Activated naive CD4-positive, alpha-beta T cell treated with anti-CD3 and anti-CD28 coated beads, Interleukin-2, amount 50 U/mL, for 24 hours (primary cell): ENCODE data around the gene CUBN.

Experiments used
- H3K27ac Mint-ChIP-seq: one replicate; pipeline ENCODE4 v1.8.0; 2021; ENCODE audit warnings: mild to moderate bottlenecking, mixed read lengths
- H3K27me3 Mint-ChIP-seq: one replicate; pipeline ENCODE4 v1.8.0; 2021; ENCODE audit warnings: mixed read lengths
- H3K36me3 Mint-ChIP-seq: one replicate; pipeline ENCODE4 v1.8.0; 2021; ENCODE audit warnings: mixed read lengths
- H3K4me1 Mint-ChIP-seq: one replicate; pipeline ENCODE4 v1.8.0; 2021; ENCODE audit warnings: mixed read lengths
- H3K4me3 Mint-ChIP-seq: one replicate; pipeline ENCODE4 v1.8.0; 2021; ENCODE audit warnings: mild to moderate bottlenecking, mixed read lengths
- H3K9me3 Mint-ChIP-seq: one replicate; pipeline ENCODE4 v1.8.0; 2021; ENCODE audit warnings: mixed read lengths

The CUBN gene

GRCh38 chr10:16817125-16818019 lies 312.2 kb downstream of the CUBN start, which contains the start of gene RSU1:
Gene RSU1, minus strand, starts transcription at chr10:16817424. Its CDS starts 343 bp downstream, at chr10:16817081.
- peak within 1 kb of the TSS; percentile 93 for H3K27ac Mint-ChIP-seq
- peaks cover 36% of the 10 kb centered on the region for H3K4me1 Mint-ChIP-seq
- H3K27me3 Mint-ChIP-seq, result no peaks in the 10 kb centered on the region

GRCh38 chr10:16816830-16817124 lies 312.8 kb downstream of the CUBN start:
- H3K9me3 Mint-ChIP-seq, result peaks cover 4% of the 10 kb centered on the region
- peaks cover 39% of the 10 kb centered on the region for H3K4me1 Mint-ChIP-seq

More at GRCh38 chr10:16817125-16818019, 312.2 kb downstream of the CUBN start, which contains the start of gene RSU1:
- H3K36me3 Mint-ChIP-seq, result peaks cover 15% of the 10 kb centered on the region
- peaks cover 10% of the 10 kb centered on the region for H3K9me3 Mint-ChIP-seq
- H3K4me3 Mint-ChIP-seq, result peak within 1 kb of the TSS; percentile 93

GRCh38 chr10:16816171-16816570 lies 313.4 kb downstream of the CUBN start:
- no peaks in the 10 kb centered on the region for H3K9me3 Mint-ChIP-seq
- H3K27me3 Mint-ChIP-seq, result no peaks in the 10 kb centered on the region
- peak overlapping the region; percentile 60 for H3K27ac Mint-ChIP-seq
- peaks cover 13% of the 10 kb centered on the region for H3K36me3 Mint-ChIP-seq
- H3K4me1 Mint-ChIP-seq, result peaks cover 42% of the 10 kb centered on the region
- H3K4me3 Mint-ChIP-seq, result peak overlapping the region; percentile 93

More at GRCh38 chr10:16816830-16817124, 312.8 kb downstream of the CUBN start:
- H3K27ac Mint-ChIP-seq, result no peak overlapping the region
- peaks cover 11% of the 10 kb centered on the region for H3K36me3 Mint-ChIP-seq
- H3K4me3 Mint-ChIP-seq, result peak overlapping the region; percentile 93
- no peaks in the 10 kb centered on the region for H3K27me3 Mint-ChIP-seq

- no peak overlapping the region for H3K4me3 Mint-ChIP-seq
- H3K9me3 Mint-ChIP-seq, result no peaks in the 10 kb centered on the region
- H3K4me1 Mint-ChIP-seq, result peaks cover 49% of the 10 kb centered on the region
- no peak overlapping the region for H3K27ac Mint-ChIP-seq
- H3K36me3 Mint-ChIP-seq, result peaks cover 13% of the 10 kb centered on the region
- no peaks in the 10 kb centered on the region for H3K27me3 Mint-ChIP-seq
These were observed 315.6 kb downstream of the CUBN start for GRCh38 chr10:16814012-16814411.

GRCh38 chr10:16812676-16813075 lies 316.9 kb downstream of the CUBN start:
- peaks cover 13% of the 10 kb centered on the region for H3K36me3 Mint-ChIP-seq
- H3K27ac Mint-ChIP-seq, result no peak overlapping the region
- no peaks in the 10 kb centered on the region for H3K9me3 Mint-ChIP-seq
- peaks cover 42% of the 10 kb centered on the region for H3K4me1 Mint-ChIP-seq
- no peak overlapping the region for H3K4me3 Mint-ChIP-seq
- H3K27me3 Mint-ChIP-seq, result no peaks in the 10 kb centered on the region

- Mint-ChIP-seq H3K4me3 (no peak overlapping the region), H3K27ac (no peak overlapping the region), H3K36me3 (peaks cover 18% of the 10 kb centered on the region), H3K27me3 (no peaks in the 10 kb centered on the region), H3K4me1 (peaks cover 42% of the 10 kb centered on the region), H3K9me3 (no peaks in the 10 kb centered on the region)
These were observed 317.8 kb downstream of the CUBN start for GRCh38 chr10:16811765-16812164.

GRCh38 chr10:16811292-16811691 lies 318.3 kb downstream of the CUBN start:
- Mint-ChIP-seq H3K4me3 (no peak overlapping the region), H3K36me3 (peaks cover 18% of the 10 kb centered on the region), H3K4me1 (peaks cover 41% of the 10 kb centered on the region), H3K9me3 (no peaks in the 10 kb centered on the region), H3K27ac (no peak overlapping the region), H3K27me3 (no peaks in the 10 kb centered on the region)

GRCh38 chr10:16809074-16809718 lies 320.4 kb downstream of the CUBN start:
- peaks cover 6% of the 10 kb centered on the region for H3K9me3 Mint-ChIP-seq
- no peaks in the 10 kb centered on the region for H3K27me3 Mint-ChIP-seq
- H3K4me1 Mint-ChIP-seq, result peaks cover 25% of the 10 kb centered on the region
- no peak overlapping the region for H3K27ac Mint-ChIP-seq
- no peak overlapping the region for H3K4me3 Mint-ChIP-seq
- H3K36me3 Mint-ChIP-seq, result peaks cover 20% of the 10 kb centered on the region

GRCh38 chr10:16804123-16804522 lies 325.5 kb downstream of the CUBN start:
- no peak overlapping the region for H3K27ac Mint-ChIP-seq
- peaks cover 20% of the 10 kb centered on the region for H3K36me3 Mint-ChIP-seq
- H3K4me3 Mint-ChIP-seq, result no peak overlapping the region
- no peaks in the 10 kb centered on the region for H3K27me3 Mint-ChIP-seq
- peaks cover 48% of the 10 kb centered on the region for H3K4me1 Mint-ChIP-seq
- peaks cover 6% of the 10 kb centered on the region for H3K9me3 Mint-ChIP-seq

- H3K27me3 Mint-ChIP-seq, result no peaks in the 10 kb centered on the region
- H3K9me3 Mint-ChIP-seq, result peaks cover 6% of the 10 kb centered on the region
- H3K4me1 Mint-ChIP-seq, result peaks cover 54% of the 10 kb centered on the region
- H3K27ac Mint-ChIP-seq, result no peak overlapping the region
- peaks cover 25% of the 10 kb centered on the region for H3K36me3 Mint-ChIP-seq
- no peak overlapping the region for H3K4me3 Mint-ChIP-seq
These were observed 326.1 kb downstream of the CUBN start for GRCh38 chr10:16803464-16803863.

GRCh38 chr10:16799621-16800020 lies 330.0 kb downstream of the CUBN start:
- Mint-ChIP-seq H3K9me3 (peaks cover 3% of the 10 kb centered on the region), H3K36me3 (peaks cover 28% of the 10 kb centered on the region), H3K27me3 (no peaks in the 10 kb centered on the region), H3K27ac (no peak overlapping the region), H3K4me3 (no peak overlapping the region), H3K4me1 (peaks cover 75% of the 10 kb centered on the region)

- peaks cover 66% of the 10 kb centered on the region for H3K4me1 Mint-ChIP-seq
- peaks cover 31% of the 10 kb centered on the region for H3K36me3 Mint-ChIP-seq
These were observed 331.0 kb downstream of the CUBN start for GRCh38 chr10:16798571-16798970.

GRCh38 chr10:16795410-16796073 lies 334.1 kb downstream of the CUBN start:
- Mint-ChIP-seq H3K9me3 (no peaks in the 10 kb centered on the region), H3K27me3 (no peaks in the 10 kb centered on the region), H3K4me1 (peaks cover 42% of the 10 kb centered on the region), H3K36me3 (peaks cover 36% of the 10 kb centered on the region), H3K27ac (no peak overlapping the region), H3K4me3 (no peak overlapping the region)

More at GRCh38 chr10:16798571-16798970, 331.0 kb downstream of the CUBN start:
- Mint-ChIP-seq H3K27ac (no peak overlapping the region), H3K4me3 (no peak overlapping the region), H3K9me3 (no peaks in the 10 kb centered on the region), H3K27me3 (no peaks in the 10 kb centered on the region)

- H3K36me3 Mint-ChIP-seq, result peaks cover 31% of the 10 kb centered on the region
- no peak overlapping the region for H3K4me3 Mint-ChIP-seq
- H3K9me3 Mint-ChIP-seq, result no peaks in the 10 kb centered on the region
- H3K27me3 Mint-ChIP-seq, result no peaks in the 10 kb centered on the region
- H3K4me1 Mint-ChIP-seq, result peaks cover 29% of the 10 kb centered on the region
- H3K27ac Mint-ChIP-seq, result no peak overlapping the region
These were observed 335.6 kb downstream of the CUBN start for GRCh38 chr10:16794005-16794404.

- Mint-ChIP-seq H3K36me3 (peaks cover 26% of the 10 kb centered on the region), H3K9me3 (no peaks in the 10 kb centered on the region), H3K4me3 (no peak overlapping the region), H3K27me3 (no peaks in the 10 kb centered on the region), H3K4me1 (peaks cover 35% of the 10 kb centered on the region), H3K27ac (no peak overlapping the region)
These were observed 336.9 kb downstream of the CUBN start for GRCh38 chr10:16792675-16793074.

- Mint-ChIP-seq H3K4me3 (no peak overlapping the region), H3K9me3 (peaks cover 5% of the 10 kb centered on the region), H3K27me3 (no peaks in the 10 kb centered on the region), H3K4me1 (peaks cover 31% of the 10 kb centered on the region), H3K36me3 (peaks cover 29% of the 10 kb centered on the region), H3K27ac (no peak overlapping the region)
These were observed 339.8 kb downstream of the CUBN start for GRCh38 chr10:16789765-16790164.
